K562 (cell line): ENCODE measurements around the gene EVI2B. TPM values are rescaled to one million over a fixed set of nuclear protein-coding genes. Genes with fewer than 3 reads are reported as not detected.

ENCODE experiments used
- ATAC-seq: fragments of 200-7000 bp; cut with Tn5 transposase; 3 replicates; pipeline ENCODE4 v1.9.1; 2020; ENCODE audit warnings: moderate library complexity
- BruUV-seq: library from RNA; stranded (reverse); fragments of 400-500 nt; replicated peaks from 2 replicates; lab custom pipeline; 2021; lab: Mats Ljungman, UMichigan
- CTCF ChIA-PET: fragments of 300-600 bp; formaldehyde crosslinking; extraction: SDS; loops from one replicate; lab custom pipeline; 2021; ENCODE audit warnings: low intra/inter-chr PET ratio; lab: Yijun Ruan, JAX
- POLR2A ChIA-PET: fragments of 300-600, 350-650 bp; sonication (Branson Sonifier 250); formaldehyde crosslinking; extraction: SDS; loops from one replicate; lab custom pipeline; 2021; ENCODE audit warnings: antibody characterized with exemption, inconsistent platforms; lab: Yijun Ruan, JAX
- DNase-seq, 4 experiments: peaks; one replicate each; pipeline versions ENCODE4 v3.0.0 to v3.0.0-alpha.2; 2011 to 2018; ENCODE audit warnings: low spot score in 3 of 4, mixed read lengths in 3 of 4; ENCODE audit errors: extremely low read depth in 1 of 4
- FAIRE-seq: peaks from 2 replicates; lab custom pipeline; 2011; peaks lifted over from hg19 to GRCh38; lab: Jason Lieb, UNC
- H2AFZ ChIP-seq: 2 replicates; pipeline ENCODE4 v1.6.0; 2011; ENCODE audit warnings: low read depth, low read length, control low read depth, inconsistent platforms
- H3K27ac ChIP-seq: fragments of 200-600 bp; 3 replicates; pipeline ENCODE4 v1.8.0; 2011; ENCODE audit warnings: low read depth, mild to moderate bottlenecking, control low read depth, inconsistent platforms, low read length, moderate library complexity, mixed read lengths; ENCODE audit errors: extremely low read depth
- H3K27me3 ChIP-seq, 2 experiments: fragments of 300-600 bp in 1 of 2; 2 replicates in 1 of 2; 3 replicates in 1 of 2; pipeline versions ENCODE4 v1.6.0 to v1.8.0; 2011; ENCODE audit warnings: inconsistent platforms in 2 of 2, low read length in 2 of 2, mild to moderate bottlenecking in 1 of 2, mixed read lengths in 1 of 2, moderate library complexity in 1 of 2; ENCODE audit not compliant: control insufficient read depth in 2 of 2, insufficient read depth in 2 of 2
- H3K36me3 ChIP-seq: fragments of 300-600 bp; 3 replicates; pipeline ENCODE4 v1.8.0; 2011; ENCODE audit warnings: mild to moderate bottlenecking, low read length, inconsistent platforms; ENCODE audit not compliant: control insufficient read depth, insufficient read depth
- H3K4me1 ChIP-seq, 2 experiments: fragments of 200-600 bp in 1 of 2; replicated peaks in 1 of 2; 2 replicates in 1 of 2; 3 replicates in 1 of 2; pipeline versions ENCODE4 v1.5.1 to v1.8.0; 2011; ENCODE audit warnings: inconsistent platforms in 2 of 2, low read length in 2 of 2, mild to moderate bottlenecking in 1 of 2, mixed read lengths in 1 of 2, moderate library complexity in 1 of 2; ENCODE audit not compliant: control insufficient read depth in 2 of 2, insufficient read depth in 2 of 2
- H3K4me2 ChIP-seq: 2 replicates; pipeline ENCODE4 v1.6.1; 2011; ENCODE audit warnings: low read length, control low read depth, inconsistent platforms, mixed read lengths; ENCODE audit not compliant: insufficient read depth
- H3K4me3 ChIP-seq: fragments of 200-600 bp; sonication (generic), shearing (Covaris generic); 2 replicates; pipeline ENCODE4 v1.5.1; 2016; ENCODE audit warnings: control low read depth, inconsistent platforms
- H3K79me2 ChIP-seq: fragments of 200-600 bp; 3 replicates; pipeline ENCODE4 v1.8.0; 2011; ENCODE audit warnings: low read length, inconsistent platforms; ENCODE audit not compliant: control insufficient read depth, insufficient read depth
- H3K9ac ChIP-seq, 2 experiments: 2 replicates each; pipeline versions ENCODE4 v1.6.0 to v1.6.1; 2011; ENCODE audit warnings: low read depth in 2 of 2, low read length in 2 of 2, control low read depth in 1 of 2, inconsistent platforms in 1 of 2, mild to moderate bottlenecking in 1 of 2, mixed read lengths in 1 of 2; ENCODE audit not compliant: insufficient read depth in 1 of 2
- H3K9me1 ChIP-seq: one replicate; pipeline ENCODE4 v1.6.0; 2011; ENCODE audit warnings: inconsistent platforms, mild to moderate bottlenecking, low read length, moderate library complexity; ENCODE audit not compliant: control insufficient read depth, insufficient read depth
- H3K9me3 ChIP-seq: replicated peaks from 2 replicates; pipeline ENCODE4 v1.5.1; 2011; ENCODE audit warnings: low read depth, low read length, inconsistent platforms; ENCODE audit not compliant: control insufficient read depth, insufficient read depth
- H4K20me1 ChIP-seq: replicated peaks from 2 replicates; pipeline ENCODE4 v1.6.1; 2011; ENCODE audit warnings: low read length, inconsistent platforms, mixed read lengths; ENCODE audit not compliant: control insufficient read depth, insufficient read depth
- CTBP1 ChIP-seq: fragments of 450-650 bp; IDR thresholded peaks from 2 replicates; pipeline ENCODE4 v1.6.1; 2016; ENCODE audit warnings: borderline replicate concordance
- HIVEP1 ChIP-seq: fragments of 250-450 bp; sonication (Bioruptor Pico); IDR thresholded peaks from 2 replicates; pipeline ENCODE4 v1.4.0; 2020; ENCODE audit warnings: mild to moderate bottlenecking
- HOXB6 ChIP-seq: fragments of 250-450 bp; sonication (Bioruptor Pico); IDR thresholded peaks from 2 replicates; pipeline ENCODE4 v1.5.1; 2022; ENCODE audit warnings: mild to moderate bottlenecking, borderline replicate concordance
- MEF2D ChIP-seq: conservative IDR thresholded peaks from 2 replicates; pipeline ENCODE4 v1.6.1; 2016; ENCODE audit warnings: low read depth, missing genetic modification characterization, missing compliant biosample characterization
- MIER1 ChIP-seq: fragments of 450-650 bp; IDR thresholded peaks from 2 replicates; pipeline ENCODE4 v1.6.1; 2016; ENCODE audit warnings: antibody characterized with exemption, mild to moderate bottlenecking, low read depth
- PHF8 ChIP-seq: fragments of 200-600 bp; sonication (generic); IDR thresholded peaks from 2 replicates; pipeline ENCODE4 v1.6.1; 2012; ENCODE audit warnings: mixed run types, mild to moderate bottlenecking, inconsistent platforms, low read length, moderate library complexity, borderline replicate concordance
- RBM34 ChIP-seq: fragments of 200-400 bp; formaldehyde crosslinking; IDR thresholded peaks from 2 replicates; pipeline ENCODE4 v1.6.1; 2018; ENCODE audit warnings: low read length, borderline replicate concordance; ENCODE audit not compliant: insufficient read depth
- SIN3A ChIP-seq, 2 experiments: fragments of 150-350 bp in 1 of 2; IDR thresholded peaks; 2 replicates each; pipeline ENCODE4 v1.6.1; 2011 to 2016; ENCODE audit warnings: borderline replicate concordance in 2 of 2, low read depth in 2 of 2, low read length in 2 of 2, mild to moderate bottlenecking in 2 of 2, moderate library complexity in 2 of 2; ENCODE audit not compliant: control insufficient read depth in 1 of 2
- YBX1 ChIP-seq: fragments of 450-650 bp; IDR thresholded peaks from 2 replicates; pipeline ENCODE4 v1.7.1; 2016; ENCODE audit warnings: mild to moderate bottlenecking
- ZNF184 ChIP-seq: sonication (generic); formaldehyde crosslinking; IDR thresholded peaks from 2 replicates; pipeline ENCODE4 v1.5.0; 2020; ENCODE audit warnings: missing genetic modification reagents
- ZNF3 ChIP-seq: fragments of 250-450 bp; sonication (Bioruptor Pico); IDR thresholded peaks from 2 replicates; pipeline ENCODE4 v1.5.0; 2021; ENCODE audit warnings: mild to moderate bottlenecking, moderate library complexity
- ZNF408 ChIP-seq: fragments of 250-450 bp; sonication (Bioruptor Pico); IDR thresholded peaks from 2 replicates; pipeline ENCODE4 v1.4.0; 2020; ENCODE audit warnings: low read depth, mild to moderate bottlenecking, moderate library complexity
- WGBS: fragments of 100-300 bp; shearing (Covaris generic); methylation state at CpG from one replicate; pipeline ENCODE4 v1.1.6; 2016; ENCODE audit warnings: low coverage, mixed read lengths; ENCODE audit not compliant: insufficient coverage; ENCODE audit errors: missing lambda C conversion rate; 5-methylcytosine and 5-hydroxymethylcytosine counted together
- in situ Hi-C: fragments of 300-500 bp; cut with MboI; formaldehyde crosslinking; loops from 4 replicates; pipeline ENCODE4 v1.15.0; 2018; ENCODE audit warnings: inconsistent platforms, mixed read lengths
- intact Hi-C: fragments of 100-400 bp; cut with micrococcal nuclease; formaldehyde crosslinking; loops from 2 replicates; pipeline ENCODE4 v1.14.2; 2022
- polyA plus RNA-seq, 8 experiments: library from polyadenylated mRNA; depleted of rRNA in 4 of 8; stranded (reverse) in 5 of 8; unstranded in 3 of 8; fragments of >200 nt; fragmentation: Nextera tagmentation in 2 of 8; fragmentation: Illumina TruSeq in 1 of 8; extraction: Ambion mirVana in 2 of 8; extraction: Trizol in 1 of 8; gene quantifications; 2 replicates each; pipeline versions ENCODE4 v1.2.1 to v1.2.3, GENCODE V29; 2011 to 2014; ENCODE audit warnings: inconsistent platforms in 1 of 8, missing spikeins in 1 of 8
- total RNA-seq, 7 experiments: library from RNA; depleted of rRNA in 6 of 7; stranded (reverse); fragments of >200 nt in 6 of 7; fragmentation: Illumina TruSeq in 2 of 7; extraction: Trizol in 2 of 7; gene quantifications; 2 replicates each; pipeline versions ENCODE4 v1.2.1 to v1.2.3, GENCODE V29; 2011 to 2021; ENCODE audit warnings: low replicate concordance in 1 of 7
- TF ChIP-seq, protein P1 (sequence below): fragments of 250-450 bp; sonication (Bioruptor Pico); IDR thresholded peaks from 2 replicates; pipeline ENCODE4 v1.8.0; 2022; ENCODE audit warnings: moderate library complexity, mild to moderate bottlenecking, inconsistent platforms
- TF ChIP-seq, protein P2 (sequence below): fragments of 250-450 bp; sonication (Bioruptor Pico); IDR thresholded peaks from 2 replicates; pipeline ENCODE4 v1.4.0; 2020; ENCODE audit warnings: mild to moderate bottlenecking, moderate library complexity

EVI2B gene
- total and polyA plus RNA-seq, 9 of the 15 experiments (the other 6 are each of a cell fraction or from before 2014, with no cell fraction given), result 0.54 to 8.0 (median 2.5) TPM

DNA sequence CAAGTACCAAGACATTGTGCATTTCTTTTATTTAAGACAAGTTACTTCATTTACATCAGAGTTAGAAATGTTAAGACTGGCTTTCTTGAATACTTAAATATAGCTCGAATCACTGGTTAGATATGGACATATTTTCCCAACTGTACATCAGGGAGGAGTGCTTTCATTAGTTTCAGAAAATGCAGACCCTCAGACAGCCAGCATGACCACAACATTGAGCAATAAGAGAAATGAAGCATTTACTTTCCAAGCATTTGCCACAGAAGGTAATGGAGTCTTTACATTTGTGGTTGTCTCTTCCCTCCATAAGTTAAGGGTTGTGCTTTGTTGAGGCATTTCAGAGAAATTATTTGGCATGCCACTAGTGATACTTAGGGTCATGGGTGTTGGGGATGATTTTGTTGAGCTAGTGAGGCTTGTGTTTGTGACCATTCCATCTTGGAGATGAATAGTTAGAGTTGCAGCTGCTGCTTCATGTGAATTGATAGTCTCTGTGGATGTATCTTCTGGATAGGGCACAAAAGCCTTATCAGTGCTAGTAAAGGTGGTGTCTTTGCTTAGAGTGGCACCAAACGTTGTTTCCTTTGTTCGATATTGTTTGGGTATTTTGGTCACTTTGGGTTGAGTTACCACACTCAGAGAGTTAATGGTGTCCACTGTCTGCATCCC, 18.9 kb downstream of the EVI2B start (continued):
- TF ChIP-seq, protein P1, sequence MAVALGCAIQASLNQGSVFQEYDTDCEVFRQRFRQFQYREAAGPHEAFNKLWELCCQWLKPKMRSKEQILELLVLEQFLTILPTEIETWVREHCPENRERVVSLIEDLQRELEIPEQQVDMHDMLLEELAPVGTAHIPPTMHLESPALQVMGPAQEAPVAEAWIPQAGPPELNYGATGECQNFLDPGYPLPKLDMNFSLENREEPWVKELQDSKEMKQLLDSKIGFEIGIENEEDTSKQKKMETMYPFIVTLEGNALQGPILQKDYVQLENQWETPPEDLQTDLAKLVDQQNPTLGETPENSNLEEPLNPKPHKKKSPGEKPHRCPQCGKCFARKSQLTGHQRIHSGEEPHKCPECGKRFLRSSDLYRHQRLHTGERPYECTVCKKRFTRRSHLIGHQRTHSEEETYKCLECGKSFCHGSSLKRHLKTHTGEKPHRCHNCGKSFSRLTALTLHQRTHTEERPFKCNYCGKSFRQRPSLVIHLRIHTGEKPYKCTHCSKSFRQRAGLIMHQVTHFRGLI (CRISPR knock-in tag), result no peak

DNA sequence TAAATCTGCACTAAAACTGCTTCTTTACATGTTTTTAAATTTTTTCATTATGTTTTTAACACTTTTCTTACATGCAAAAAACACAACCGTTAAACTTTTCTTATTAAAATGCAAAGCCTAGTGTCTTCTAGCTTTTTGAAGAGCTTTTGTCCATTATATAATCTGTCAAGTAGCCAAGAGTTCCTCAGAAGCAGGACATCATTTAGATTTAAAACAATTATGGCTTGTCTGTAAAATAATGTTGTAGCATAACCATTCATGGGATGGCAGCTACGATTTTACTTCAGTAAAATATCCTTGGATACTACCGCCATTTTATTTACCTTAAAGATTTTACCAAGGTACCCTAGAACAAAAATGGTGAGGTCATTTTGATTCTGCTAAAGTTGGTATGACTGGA, 19.6 kb downstream of the EVI2B start:
- Histone ChIP-seq H3K4me3 (no peak overlapping the region), H3K4me2 (no peak overlapping the region), H4K20me1 (no peaks in the 10 kb centered on the region), H3K36me3 (peaks cover 11% of the 10 kb centered on the region), H3K4me1 (no peaks in the 10 kb centered on the region), H3K27ac (no peak overlapping the region), H3K9me1 (no peaks in the 10 kb centered on the region), H3K79me2 (no peaks in the 10 kb centered on the region), H3K9me3 (no peaks in the 10 kb centered on the region), H2AFZ (no peak overlapping the region), H3K27me3 (no peaks in the 10 kb centered on the region), H3K9ac (no peak overlapping the region)
- in situ Hi-C loops, result no loop called here
- BruUV-seq, result no TSS peak
- intact Hi-C loops, result no loop called here
- CTCF ChIA-PET, result no interaction called here
- no peak for FAIRE-seq
- ATAC-seq, result no peak
- WGBS, result 69% methylated on average over 3 of the region's 3 CpGs
- POLR2A ChIA-PET, result interaction anchor here (1.3 to 1.4 kb wide), 2 partner anchors 10 to 17 kb away, joined by 3 read pairs; no protein-coding TSS in a partner anchor
- DNase-seq, result no peak
- no peak for TF ChIP-seq CTBP1
- TF ChIP-seq ZNF3 (CRISPR knock-in tag), result no peak
- no peak for TF ChIP-seq MIER1
- TF ChIP-seq HIVEP1 (CRISPR knock-in tag), result no peak
- no peak for TF ChIP-seq HOXB6 (CRISPR knock-in tag)
- TF ChIP-seq MEF2D (tag), result no peak
- TF ChIP-seq, protein P2, sequence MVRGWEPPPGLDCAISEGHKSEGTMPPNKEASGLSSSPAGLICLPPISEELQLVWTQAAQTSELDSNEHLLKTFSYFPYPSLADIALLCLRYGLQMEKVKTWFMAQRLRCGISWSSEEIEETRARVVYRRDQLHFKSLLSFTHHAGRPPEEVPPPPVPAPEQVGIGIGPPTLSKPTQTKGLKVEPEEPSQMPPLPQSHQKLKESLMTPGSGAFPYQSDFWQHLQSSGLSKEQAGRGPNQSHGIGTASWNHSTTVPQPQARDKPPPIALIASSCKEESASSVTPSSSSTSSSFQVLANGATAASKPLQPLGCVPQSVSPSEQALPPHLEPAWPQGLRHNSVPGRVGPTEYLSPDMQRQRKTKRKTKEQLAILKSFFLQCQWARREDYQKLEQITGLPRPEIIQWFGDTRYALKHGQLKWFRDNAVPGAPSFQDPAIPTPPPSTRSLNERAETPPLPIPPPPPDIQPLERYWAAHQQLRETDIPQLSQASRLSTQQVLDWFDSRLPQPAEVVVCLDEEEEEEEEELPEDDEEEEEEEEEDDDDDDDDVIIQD (CRISPR knock-in tag), result no peak
- no peak for TF ChIP-seq SIN3A (IDR thresholded peaks at IDR 0.05; ENCODE audit: borderline replicate concordance in 2 of 2, control insufficient read depth in 1 of 2, low read depth in 2 of 2, low read length in 2 of 2)
- no peak for TF ChIP-seq PHF8
- no peak for TF ChIP-seq YBX1
- no peak for TF ChIP-seq ZNF408 (CRISPR knock-in tag)
- TF ChIP-seq ZNF184 (CRISPR knock-in tag), result no peak
- no peak for TF ChIP-seq RBM34
